Measurements from ENCODE around the gene ZNF540. TPM values are rescaled to one million over a fixed set of nuclear protein-coding genes. Genes with fewer than 3 reads are reported as not detected.

Gene ZNF540
- total and polyA plus RNA-seq, 9 of the 15 experiments (the other 6 are each of a cell fraction or from before 2014, with no cell fraction given), result 0.20 to 0.95 (median 0.44) TPM

DNA sequence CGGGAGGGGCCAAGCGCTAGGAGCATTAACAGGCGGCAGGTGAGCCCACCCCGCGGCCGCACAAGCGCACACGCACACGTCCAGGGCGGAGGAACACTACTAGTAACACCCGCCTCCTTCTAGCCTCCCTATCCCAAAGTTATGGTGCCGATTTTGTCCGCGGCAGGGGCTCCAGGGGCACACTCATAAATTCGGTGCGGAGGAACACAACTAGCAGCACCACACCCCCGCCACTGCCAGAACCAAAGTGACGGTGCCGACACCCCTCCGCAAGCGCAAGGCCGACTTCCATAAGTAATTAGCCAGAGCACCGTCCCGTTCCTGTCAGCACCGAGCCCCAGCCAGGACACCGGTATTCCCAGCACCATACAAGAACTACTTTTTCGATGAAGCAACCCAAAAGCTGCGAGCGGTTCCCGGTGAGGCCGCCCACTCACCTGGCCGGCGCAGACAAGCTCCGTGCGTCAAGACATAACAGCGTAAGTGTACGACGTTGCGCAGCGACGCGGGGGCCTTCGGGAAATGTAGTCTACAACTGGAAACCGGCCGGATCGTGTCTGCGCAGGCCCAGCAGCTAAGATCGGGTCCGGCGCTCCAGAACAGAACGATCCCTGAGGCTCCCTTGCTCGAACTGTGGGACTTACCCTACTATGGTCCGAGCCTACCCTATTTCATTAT lies at the start of gene ZNF540, which contains the start of gene ZNF571 (continued):
- TF ChIP-seq, protein P1, sequence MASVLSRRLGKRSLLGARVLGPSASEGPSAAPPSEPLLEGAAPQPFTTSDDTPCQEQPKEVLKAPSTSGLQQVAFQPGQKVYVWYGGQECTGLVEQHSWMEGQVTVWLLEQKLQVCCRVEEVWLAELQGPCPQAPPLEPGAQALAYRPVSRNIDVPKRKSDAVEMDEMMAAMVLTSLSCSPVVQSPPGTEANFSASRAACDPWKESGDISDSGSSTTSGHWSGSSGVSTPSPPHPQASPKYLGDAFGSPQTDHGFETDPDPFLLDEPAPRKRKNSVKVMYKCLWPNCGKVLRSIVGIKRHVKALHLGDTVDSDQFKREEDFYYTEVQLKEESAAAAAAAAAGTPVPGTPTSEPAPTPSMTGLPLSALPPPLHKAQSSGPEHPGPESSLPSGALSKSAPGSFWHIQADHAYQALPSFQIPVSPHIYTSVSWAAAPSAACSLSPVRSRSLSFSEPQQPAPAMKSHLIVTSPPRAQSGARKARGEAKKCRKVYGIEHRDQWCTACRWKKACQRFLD (CRISPR knock-in tag; IDR thresholded peaks at IDR 0.05), result no peak
- no peak for TF ChIP-seq RFX5 (IDR thresholded peaks at IDR 0.05; ENCODE audit: low read depth, low read length)
- peak; percentile 57; the same call in 1 of the 2 replicates for TF ChIP-seq FOXJ2 (tag; IDR thresholded peaks at IDR 0.05)
- TF ChIP-seq, protein P2, sequence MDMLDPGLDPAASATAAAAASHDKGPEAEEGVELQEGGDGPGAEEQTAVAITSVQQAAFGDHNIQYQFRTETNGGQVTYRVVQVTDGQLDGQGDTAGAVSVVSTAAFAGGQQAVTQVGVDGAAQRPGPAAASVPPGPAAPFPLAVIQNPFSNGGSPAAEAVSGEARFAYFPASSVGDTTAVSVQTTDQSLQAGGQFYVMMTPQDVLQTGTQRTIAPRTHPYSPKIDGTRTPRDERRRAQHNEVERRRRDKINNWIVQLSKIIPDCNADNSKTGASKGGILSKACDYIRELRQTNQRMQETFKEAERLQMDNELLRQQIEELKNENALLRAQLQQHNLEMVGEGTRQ (CRISPR knock-in tag; IDR thresholded peaks at IDR 0.05), result no peak
- peak; percentile 23; the same call in 1 of the 2 replicates for TF ChIP-seq BHLHE40 (IDR thresholded peaks at IDR 0.05; ENCODE audit: low read length)
- TF ChIP-seq, protein P3, sequence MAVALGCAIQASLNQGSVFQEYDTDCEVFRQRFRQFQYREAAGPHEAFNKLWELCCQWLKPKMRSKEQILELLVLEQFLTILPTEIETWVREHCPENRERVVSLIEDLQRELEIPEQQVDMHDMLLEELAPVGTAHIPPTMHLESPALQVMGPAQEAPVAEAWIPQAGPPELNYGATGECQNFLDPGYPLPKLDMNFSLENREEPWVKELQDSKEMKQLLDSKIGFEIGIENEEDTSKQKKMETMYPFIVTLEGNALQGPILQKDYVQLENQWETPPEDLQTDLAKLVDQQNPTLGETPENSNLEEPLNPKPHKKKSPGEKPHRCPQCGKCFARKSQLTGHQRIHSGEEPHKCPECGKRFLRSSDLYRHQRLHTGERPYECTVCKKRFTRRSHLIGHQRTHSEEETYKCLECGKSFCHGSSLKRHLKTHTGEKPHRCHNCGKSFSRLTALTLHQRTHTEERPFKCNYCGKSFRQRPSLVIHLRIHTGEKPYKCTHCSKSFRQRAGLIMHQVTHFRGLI (CRISPR knock-in tag; IDR thresholded peaks at IDR 0.05), result no peak
- TF ChIP-seq RBFOX2 (IDR thresholded peaks at IDR 0.05; ENCODE audit: low read depth, low read length), result peak; percentile 71
- TF ChIP-seq DDX20 (tag; IDR thresholded peaks at IDR 0.05; ENCODE audit: low read depth), result no peak
- no peak for TF ChIP-seq NFIC (IDR thresholded peaks at IDR 0.05)
- no peak for TF ChIP-seq ZNF224 (CRISPR knock-in tag; IDR thresholded peaks at IDR 0.05)
- peak; percentile 45 for TF ChIP-seq MEIS2 (IDR thresholded peaks at IDR 0.05; ENCODE audit: partially characterized antibody)
- TF ChIP-seq BCOR (IDR thresholded peaks at IDR 0.05), result peak; percentile 26; the same call in 1 of the 2 replicates
- no peak for TF ChIP-seq HNRNPUL1 (IDR thresholded peaks at IDR 0.05; ENCODE audit: low read length)
- TF ChIP-seq HMG20A (CRISPR knock-in tag; conservative IDR thresholded peaks at IDR 0.05), result no peak
- no peak for TF ChIP-seq BACH1 (tag; IDR thresholded peaks at IDR 0.05)
- TF ChIP-seq PCBP2 (IDR thresholded peaks at IDR 0.05; ENCODE audit: low read depth, low read length, poor library complexity, severe bottlenecking), result no peak
- TF ChIP-seq ZFP30 (CRISPR knock-in tag; IDR thresholded peaks at IDR 0.05; ENCODE audit: borderline replicate concordance), result no peak
- TF ChIP-seq ADNP (tag; IDR thresholded peaks at IDR 0.05), result no peak
- TF ChIP-seq LCOR (CRISPR knock-in tag; IDR thresholded peaks at IDR 0.05), result 0 out of 2 replicates have a peak, but pooled peaks have one; percentile 18
- TF ChIP-seq, protein P4, sequence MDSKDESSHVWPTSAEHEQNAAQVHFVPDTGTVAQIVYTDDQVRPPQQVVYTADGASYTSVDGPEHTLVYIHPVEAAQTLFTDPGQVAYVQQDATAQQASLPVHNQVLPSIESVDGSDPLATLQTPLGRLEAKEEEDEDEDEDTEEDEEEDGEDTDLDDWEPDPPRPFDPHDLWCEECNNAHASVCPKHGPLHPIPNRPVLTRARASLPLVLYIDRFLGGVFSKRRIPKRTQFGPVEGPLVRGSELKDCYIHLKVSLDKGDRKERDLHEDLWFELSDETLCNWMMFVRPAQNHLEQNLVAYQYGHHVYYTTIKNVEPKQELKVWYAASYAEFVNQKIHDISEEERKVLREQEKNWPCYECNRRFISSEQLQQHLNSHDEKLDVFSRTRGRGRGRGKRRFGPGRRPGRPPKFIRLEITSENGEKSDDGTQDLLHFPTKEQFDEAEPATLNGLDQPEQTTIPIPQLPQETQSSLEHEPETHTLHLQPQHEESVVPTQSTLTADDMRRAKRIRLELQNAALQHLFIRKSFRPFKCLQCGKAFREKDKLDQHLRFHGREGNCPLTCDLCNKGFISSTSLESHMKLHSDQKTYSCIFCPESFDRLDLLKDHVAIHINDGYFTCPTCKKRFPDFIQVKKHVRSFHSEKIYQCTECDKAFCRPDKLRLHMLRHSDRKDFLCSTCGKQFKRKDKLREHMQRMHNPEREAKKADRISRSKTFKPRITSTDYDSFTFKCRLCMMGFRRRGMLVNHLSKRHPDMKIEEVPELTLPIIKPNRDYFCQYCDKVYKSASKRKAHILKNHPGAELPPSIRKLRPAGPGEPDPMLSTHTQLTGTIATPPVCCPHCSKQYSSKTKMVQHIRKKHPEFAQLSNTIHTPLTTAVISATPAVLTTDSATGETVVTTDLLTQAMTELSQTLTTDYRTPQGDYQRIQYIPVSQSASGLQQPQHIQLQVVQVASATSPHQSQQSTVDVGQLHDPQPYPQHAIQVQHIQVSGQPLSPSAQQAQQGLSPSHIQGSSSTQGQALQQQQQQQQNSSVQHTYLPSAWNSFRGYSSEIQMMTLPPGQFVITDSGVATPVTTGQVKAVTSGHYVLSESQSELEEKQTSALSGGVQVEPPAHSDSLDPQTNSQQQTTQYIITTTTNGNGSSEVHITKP (IDR thresholded peaks at IDR 0.05; ENCODE audit: partially characterized antibody), result peak; percentile 78
- TF ChIP-seq ZNF3 (CRISPR knock-in tag; IDR thresholded peaks at IDR 0.05), result no peak

Data from K562 (cell line).